GM20431 (cell line): ENCODE data around the gene MAPK1IP1L.

ENCODE experiments used
- in situ Hi-C: fragments of 300-500 bp; cut with MseI, MboI; formaldehyde crosslinking; loops from one replicate; pipeline ENCODE4 v1.15.0; 2020; ENCODE audit warnings: low sequenced_read_pairs; ENCODE audit not compliant: unreplicated experiment

MAPK1IP1L gene

DNA sequence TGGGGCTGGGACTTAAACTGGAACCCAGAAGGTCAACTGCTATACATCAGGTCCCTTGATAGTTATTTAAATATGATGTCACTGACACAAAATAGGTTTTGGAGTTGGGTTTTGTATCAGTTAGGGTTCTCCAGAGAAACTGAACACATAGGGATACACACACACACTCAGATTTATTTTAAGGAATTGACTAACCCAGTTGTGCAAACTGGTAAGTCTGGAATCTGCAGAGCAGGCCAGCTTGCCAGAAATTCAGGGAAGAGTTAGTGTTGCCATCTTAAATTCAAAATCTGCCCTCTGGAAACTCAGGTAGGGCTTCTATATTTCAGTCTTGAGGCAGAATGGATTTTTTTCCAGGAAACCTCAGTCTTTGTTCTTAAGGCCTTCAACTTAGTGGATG lies 36.9 kb downstream of the MAPK1IP1L start:
- in situ Hi-C loops, result no loop called here

DNA sequence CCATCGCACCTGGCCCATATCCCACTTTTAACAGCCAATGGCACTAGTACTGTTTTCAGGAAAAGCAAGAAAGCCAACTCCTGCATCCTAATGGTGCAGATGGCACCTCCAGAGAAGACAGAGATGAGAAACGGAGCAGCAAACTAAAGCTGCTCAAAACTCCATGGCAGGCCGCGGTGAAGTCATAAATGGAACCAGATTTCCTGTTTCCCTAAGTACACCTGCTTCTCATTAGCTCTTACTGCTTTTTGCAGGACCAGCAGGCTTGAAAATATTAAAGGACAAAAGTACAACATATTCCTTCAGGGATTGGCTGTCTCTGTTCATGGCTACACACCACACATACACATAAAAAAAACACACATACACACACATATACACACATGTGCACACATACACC lies 40.9 kb downstream of the MAPK1IP1L start:
- in situ Hi-C loops, result loop anchor here (10.0 kb wide), 1 partner anchor 62 kb away; no protein-coding TSS in a partner anchor

DNA sequence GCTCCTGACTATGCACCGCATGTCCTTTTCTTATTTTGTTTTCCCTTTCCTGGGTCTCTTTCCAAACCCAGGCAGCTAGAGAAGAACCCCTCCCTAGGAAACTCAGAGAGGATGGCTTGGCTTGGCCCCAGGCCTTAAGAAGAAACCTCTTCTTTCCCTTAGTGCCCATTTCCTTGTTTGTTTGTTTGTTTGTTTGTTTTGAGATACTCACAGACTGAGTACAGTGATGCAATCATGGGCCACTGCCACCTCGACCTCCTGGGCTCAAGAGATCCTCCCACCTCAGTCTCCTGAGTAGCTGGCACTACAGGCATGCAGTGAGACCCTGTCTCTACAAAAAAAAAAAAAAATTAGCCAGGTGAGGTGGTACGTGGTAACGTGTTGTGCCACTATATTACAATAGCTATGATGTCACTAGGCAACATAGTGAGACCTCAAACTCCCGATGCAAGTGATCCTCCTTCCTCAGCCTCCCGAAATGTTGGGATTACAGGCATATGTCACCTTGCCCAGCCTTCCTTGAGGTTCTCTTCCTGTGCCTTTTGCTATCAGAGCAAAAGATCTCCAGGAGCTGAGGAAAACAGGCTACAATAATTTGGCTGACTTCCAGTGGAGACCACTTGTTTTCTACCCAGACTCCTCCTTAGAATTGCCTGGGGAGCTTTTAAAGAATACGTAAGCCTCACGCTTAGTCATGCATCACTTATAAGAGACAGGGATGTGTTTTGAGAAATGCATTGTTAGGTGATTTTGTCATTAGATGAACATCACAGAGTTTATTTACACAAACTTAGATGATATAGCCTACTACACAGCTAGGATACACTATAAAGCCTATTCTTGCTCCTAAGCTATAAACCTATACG lies 43.1 kb downstream of the MAPK1IP1L start:
- in situ Hi-C loops, result loop anchor here (10.0 kb wide), 1 partner anchor 60 kb away; no protein-coding TSS in a partner anchor

DNA sequence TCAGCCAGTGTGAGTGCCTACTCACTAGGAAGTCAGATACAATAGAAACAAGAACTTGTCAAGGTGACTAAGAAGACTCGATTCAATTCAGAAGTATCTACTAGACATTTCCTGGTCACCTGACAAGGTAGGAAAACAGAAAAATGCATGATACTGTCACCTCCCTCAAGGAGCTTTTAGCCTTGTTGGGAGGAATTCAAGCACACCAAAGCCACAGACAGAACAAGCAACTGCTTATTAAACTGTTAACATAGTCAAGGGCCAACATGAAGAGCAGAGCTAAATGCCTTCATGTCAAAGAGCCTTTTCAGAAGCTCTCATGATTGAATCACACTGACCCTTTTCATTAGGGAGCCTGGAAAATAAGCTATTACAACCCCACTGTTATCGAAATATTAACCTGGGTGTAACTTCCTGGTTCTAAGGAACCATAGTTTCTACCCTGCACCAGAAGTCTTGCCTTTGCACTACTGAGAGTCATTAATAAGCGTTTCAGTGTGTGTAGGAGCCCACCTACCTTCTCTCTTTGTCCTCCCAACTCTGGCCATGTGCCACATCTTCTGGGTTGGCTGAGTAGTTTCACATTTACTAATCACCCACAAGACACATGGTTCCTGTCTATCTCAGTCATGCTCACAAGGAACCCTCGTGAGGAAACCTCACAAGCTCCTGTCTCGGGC lies 46.6 kb downstream of the MAPK1IP1L start:
- in situ Hi-C loops, result loop anchor here (10.0 kb wide), 1 partner anchor 57 kb away; no protein-coding TSS in a partner anchor

DNA sequence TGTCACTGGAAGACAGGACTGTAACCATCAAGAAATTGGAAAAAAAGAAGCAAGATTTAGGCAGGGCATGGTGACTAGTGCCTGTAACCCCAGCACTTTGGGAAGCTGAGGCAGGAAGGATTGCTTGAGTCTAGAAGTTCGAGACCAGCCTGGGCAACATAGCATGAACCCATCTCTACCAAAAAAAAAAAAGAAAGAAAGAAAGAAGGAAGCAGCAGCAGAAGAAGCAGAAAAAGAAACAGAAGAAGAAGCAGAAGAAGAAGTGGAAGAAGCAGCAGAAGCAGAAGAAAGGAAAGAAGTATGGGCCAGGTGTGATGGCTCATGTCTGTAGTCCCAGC lies 47.1 kb downstream of the MAPK1IP1L start:
- in situ Hi-C loops, result loop anchor here (10.0 kb wide), 1 partner anchor 56 kb away; no protein-coding TSS in a partner anchor

DNA sequence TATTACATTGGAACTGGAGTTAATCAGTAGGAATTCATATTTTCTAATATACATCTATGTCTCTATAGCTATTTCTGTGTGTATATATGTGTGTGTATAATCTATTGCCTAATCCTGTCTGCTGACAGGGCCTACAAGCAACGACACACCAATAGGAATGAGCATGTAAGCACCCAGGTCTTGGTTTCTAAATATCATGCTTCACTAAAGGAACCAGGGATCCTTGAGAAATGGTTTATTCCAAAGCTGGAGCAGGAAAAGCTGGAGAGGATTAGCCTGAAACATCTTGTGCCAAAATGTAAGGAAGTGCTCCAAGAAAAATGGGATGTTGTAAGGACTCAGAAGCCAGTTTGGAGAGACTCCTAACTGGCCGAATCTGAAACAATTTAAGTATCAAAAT lies 48.3 kb downstream of the MAPK1IP1L start:
- in situ Hi-C loops, result loop anchor here (10.0 kb wide), 1 partner anchor 55 kb away; no protein-coding TSS in a partner anchor

DNA sequence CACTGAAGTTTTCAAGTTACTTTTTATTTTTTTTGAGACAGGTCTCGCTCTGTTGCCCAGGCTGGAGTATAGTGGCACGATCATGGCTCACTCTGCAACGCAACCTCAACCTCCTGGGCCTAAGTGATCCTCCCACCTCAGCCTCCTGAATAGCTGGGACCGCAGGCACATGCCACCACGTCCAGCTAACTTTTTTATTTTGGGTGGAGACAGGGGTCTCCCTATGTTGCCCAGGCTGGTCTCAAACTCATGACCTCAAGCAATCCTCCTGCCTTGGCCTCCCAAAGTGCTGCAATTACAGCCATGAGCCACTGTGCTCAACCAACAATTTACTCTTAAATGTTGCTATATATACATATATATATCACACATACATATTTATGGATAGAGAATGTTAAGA lies 50.3 kb downstream of the MAPK1IP1L start:
- in situ Hi-C loops, result no loop called here

DNA sequence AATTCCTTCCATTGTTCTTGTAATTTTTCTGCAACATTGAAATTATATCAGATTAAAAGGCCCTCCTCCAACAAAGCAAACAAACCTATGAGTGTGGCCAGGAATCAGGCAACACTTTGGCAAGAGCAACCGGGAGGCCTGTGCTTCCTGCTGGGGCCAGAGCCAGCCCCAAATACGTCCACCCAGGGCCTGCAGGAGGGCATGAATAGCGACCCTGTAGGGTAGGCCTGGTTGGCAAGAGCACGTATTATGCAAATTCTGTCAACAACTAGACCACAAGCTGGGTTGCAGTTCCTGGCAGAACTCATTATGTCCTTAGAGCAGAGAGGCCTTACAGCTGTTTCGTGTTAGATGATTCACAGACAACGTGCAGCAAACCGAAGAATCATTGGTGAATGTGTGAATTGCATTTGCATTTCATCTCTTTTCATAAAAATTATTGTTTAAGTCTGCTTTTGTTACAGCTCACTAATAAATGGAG lies 50.7 kb downstream of the MAPK1IP1L start:
- in situ Hi-C loops, result no loop called here

DNA sequence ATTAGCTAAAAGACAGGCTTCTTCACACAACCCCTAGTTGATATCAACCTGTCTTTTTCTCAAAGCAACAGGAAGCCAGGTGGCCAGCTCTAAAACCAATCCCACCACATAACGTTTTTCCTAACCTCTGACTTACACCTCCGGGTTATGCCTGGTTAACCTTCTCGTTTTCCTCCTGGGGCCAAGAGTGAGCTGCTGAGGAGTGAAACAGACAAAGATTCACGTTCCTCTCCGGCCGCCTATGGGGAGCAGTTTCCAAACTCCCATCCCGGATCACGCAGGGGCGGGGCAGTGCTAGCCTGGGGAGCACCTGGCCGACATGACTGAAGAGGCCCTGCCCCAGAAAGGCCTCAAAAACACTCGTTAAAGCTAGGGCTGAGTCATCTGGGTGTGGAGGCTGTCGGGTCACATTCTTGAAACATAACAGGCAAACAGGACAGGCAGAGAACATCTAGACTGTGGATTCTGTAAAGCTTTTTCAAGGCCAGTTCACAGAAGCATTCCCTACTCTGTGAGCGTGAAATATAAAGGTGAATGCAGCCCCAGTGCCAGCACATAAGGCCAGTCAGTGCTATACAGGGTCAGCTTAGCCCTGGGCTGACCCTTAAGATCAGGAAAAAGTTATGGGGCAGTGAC lies 51.7 kb downstream of the MAPK1IP1L start:
- in situ Hi-C loops, result no loop called here

DNA sequence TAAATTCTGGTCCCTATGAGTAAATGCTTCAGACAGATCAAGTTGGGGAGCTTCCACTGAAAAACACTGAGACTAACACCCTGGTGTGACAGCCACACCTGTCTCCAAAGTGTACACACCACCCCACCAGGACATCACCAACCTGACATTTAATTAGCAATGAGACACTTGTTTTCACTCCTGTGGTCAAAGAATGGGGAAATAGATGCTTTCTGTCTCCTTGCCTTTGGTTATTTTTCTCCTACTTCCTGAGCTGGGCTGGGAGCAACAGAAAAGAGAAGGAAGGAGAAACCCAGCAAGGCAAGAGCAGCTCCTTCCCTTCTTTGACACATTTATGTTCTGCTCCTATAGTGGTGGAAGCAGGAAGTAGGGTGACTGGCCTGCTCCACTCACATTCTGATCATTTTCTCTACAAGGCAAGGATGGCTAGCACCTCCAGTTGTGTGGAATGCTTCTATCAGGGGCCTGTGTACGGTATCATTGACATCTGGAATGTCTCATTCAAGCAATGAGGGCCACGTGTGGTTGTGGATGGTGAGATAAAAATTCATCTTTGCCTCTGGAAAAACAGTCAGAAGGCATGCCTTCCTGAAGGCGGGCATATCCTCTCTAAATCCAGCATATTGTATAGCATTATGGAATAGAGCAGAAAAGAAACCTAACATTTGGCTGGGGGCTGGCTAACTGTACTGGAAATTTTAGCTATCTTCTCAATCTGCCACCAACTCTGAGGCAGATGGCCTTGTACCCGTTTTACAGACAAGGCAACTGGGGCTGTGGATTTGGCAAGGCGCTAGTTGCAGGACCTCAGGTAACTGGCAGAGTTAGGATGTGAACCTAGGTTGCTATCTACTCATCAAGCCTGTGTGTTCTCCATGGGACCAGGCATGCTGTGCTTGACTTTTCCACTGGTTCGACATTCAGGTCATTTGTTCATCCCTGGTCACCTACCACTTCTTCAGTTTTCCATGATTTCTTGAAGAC lies 52.8 kb downstream of the MAPK1IP1L start:
- in situ Hi-C loops, result no loop called here

DNA sequence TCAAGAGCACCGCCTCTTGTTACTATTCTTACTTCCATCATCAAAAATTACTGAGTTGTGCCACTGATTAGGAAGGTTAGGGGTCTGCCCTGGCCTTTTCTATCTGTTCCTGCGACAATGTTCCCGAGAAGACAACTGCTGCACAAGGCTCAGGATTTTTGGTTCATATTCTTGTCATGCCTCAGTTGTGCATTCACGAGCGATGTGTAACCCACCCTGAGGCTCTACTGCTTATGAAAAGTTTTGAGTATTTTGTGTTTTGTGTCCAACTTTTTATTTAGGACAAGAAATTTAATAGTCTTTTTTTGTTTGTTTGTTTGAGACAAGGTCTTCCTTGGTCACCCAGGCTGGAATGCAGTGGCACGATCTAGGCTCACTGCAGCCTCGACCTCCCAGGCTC lies 54.5 kb downstream of the MAPK1IP1L start:
- in situ Hi-C loops, result no loop called here

DNA sequence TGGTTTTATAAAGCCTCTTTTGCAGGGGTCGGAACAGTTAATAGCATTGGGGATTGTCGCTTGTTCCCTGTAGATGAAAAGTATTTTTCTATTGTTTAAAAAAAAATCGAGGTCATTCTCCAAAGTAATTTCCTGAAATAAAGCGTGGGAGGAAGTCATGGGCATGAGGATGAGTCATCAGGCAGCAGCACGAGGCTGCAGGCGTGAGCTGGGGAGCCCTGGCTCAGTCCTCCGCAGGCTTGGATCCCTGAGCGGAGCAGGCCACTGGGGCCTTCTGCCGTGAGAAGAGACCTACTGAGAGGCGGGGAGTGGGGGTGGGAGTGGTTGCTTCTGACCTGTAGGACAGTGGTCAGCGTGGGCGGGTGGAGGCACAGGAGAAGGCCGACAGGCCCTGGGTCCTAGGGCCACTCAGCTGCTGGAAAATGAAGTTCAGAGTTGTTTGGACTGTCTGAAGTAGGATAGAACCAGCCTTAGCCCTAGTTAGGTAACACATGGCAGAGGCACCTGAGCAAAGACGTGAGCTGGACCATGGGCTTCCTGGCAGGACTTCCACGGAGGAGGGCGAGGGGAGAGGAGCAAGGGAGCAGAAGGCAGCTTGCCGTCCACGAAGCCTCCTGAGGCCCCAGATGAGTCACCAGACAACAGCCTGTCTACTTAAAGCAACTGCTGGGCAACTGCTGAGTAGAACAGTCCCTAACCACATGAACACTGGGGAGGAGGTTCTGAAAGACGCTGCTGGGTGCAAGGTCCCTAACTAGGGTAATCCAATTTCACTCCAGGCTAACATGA lies 56.5 kb downstream of the MAPK1IP1L start:
- in situ Hi-C loops, result no loop called here

DNA sequence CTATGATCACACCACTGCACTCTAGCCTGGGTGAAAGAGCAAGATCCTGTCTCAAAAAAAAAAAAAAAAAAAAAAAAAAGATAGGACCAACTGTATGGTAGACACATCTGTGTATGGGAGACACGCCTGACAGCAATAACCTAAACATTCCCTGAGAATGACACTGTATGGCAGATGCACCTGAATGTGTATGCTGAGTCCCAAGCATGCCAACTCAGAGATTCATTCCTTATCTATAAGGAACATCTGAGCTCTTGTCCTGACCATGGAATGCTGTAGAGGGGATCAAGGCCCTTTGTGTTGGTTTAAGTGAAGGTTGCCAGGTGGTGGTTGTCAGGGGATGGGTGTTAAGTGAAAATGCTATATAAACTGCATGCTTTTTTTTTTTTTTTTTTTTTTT lies 58.4 kb downstream of the MAPK1IP1L start:
- in situ Hi-C loops, result no loop called here

DNA sequence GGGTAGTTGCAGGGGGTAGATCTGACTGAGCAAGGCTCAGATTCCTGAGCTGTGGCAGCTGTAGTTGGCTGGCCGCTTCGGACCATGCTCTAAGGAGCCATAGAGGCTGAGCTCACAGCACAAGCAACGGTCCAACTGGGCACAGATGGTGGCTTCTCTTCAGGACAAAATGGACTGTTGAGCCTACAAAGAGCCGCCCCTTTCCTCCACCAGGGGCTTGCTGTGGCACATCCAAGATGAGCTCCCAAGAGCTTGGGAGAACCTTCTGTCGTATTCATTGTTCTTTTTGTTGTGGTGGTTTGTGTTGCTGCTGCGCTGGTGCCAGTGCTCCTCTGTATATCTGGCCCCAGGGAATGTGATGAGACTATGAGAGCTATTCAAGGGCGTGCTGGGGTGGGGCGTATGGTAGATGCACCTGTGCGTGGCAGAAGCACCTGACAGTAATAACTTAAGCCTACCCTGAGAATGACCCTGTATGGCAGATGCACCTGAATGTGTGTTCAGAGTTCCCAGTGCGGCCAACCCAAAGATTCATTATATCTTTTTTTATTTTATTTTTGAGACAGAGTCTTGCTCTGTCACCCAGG lies 59.8 kb downstream of the MAPK1IP1L start:
- in situ Hi-C loops, result no loop called here

DNA sequence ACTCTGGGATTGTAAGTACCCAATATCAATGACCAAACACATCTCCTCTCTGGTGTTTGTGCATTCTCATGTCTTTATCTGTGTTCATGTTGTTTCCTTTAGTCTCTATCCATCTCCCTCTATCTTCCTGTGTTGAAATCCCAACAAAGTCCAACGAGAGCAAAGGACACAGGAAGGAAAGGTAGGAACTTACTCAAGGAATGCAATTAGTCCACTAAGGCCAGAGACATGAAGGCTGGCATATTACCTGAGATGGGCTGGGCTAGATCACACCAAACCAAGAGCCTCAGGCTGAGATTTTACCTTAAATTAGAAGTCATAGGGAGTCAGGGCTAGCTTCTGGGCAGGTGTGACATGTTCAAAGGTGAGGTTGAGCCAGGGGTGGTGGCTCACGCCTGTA lies 63.3 kb downstream of the MAPK1IP1L start:
- in situ Hi-C loops, result no loop called here

DNA sequence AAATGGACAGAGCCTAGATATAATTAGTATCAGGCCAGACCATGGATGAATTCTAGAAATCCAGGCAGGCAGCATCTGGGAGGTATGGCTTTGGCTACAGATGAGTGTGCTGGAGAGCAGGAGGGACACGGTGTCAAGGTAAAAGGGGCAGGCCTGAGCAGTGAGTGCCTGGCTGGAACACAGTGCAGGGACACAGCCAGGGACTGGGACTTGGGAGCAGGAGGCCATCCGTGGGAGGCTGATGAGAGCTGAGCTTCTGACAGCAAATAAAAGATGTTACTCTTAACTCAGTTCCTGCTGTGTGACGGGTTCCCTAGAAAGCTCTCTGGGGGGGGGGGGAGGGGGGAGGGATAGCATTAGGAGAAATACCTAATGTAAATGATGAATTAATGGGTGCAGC lies 64.0 kb downstream of the MAPK1IP1L start:
- in situ Hi-C loops, result no loop called here

DNA sequence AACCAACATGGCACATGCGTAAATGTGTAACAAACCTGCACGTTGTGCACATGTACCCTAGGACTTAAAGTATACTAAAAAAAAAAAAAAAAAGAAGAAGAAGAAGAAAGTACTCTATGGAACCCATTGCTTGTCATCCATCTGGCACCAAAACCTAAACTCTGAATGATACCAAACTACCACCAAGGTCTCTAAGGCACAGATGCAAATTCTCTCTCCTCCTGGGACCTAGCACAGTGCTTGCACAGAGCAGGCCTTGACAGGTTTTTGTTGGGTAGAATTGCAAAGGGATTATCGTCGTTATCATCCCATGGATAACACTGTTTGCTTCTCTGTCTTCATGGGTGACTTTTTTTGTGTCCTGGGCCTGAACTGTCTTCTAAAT lies 64.4 kb downstream of the MAPK1IP1L start:
- in situ Hi-C loops, result no loop called here

DNA sequence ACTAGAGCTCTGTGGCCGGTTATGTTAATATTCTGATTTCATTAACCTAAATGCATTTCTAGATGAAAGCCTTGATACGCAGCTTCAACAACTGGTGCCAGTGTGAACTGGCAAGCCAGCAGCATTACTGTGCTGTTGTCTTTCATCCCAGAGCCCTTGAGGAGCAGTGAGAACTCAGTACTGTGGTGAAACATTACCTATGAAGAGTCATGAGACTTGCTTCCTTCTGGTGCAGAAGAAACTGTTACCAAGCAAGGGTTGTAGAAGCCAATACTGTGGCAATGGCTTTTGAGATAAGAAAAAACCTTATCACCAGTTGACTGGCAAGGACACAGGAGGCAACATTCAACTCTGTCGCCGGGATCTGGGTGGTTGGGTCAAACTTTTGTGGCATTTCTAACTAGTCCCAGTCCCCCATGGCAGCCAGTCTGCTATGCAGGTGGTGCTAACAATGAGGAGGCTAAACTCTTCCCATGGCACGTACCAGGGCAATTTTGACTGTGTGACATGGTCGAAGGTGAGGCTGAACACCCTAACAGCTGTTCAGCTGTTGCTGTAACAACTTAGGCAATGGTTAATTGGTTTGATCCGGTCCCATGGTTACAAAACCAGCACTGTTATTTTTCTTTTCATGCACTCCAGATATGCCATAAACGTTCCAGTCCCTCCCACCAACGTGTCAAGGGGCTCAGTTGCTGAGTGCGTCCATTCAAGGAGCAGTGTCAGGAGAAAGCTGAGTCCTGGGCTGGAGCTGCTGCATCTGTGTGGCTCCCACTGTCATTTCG lies 65.0 kb downstream of the MAPK1IP1L start:
- in situ Hi-C loops, result no loop called here
